Left colon (tissue), 2 donors: Measurements from ENCODE around the gene DNAJB14. TPM values are rescaled to one million over a fixed set of nuclear protein-coding genes. Genes with fewer than 3 reads are reported as not detected.

ENCODE experiments used
- ATAC-seq: fragments of 200-7000 bp; cut with Tn5 transposase; one replicate; pipeline ENCODE4 v1.9.1; 2020; ENCODE audit warnings: mild to moderate bottlenecking, moderate library complexity
- DNase-seq, 2 donors: peaks; one replicate each; pipeline ENCODE4 v3.0.0-alpha.2; 2020
- intact Hi-C, 2 donors: fragments of 100-400 bp; cut with DNase I in 1 of 2; cut with micrococcal nuclease in 1 of 2; formaldehyde crosslinking; loops; one replicate each; pipeline versions ENCODE4 v1.11.2 to v1.14.0; 2022; cut with DNase I, micrococcal nuclease
- total RNA-seq, 2 donors: library from RNA; stranded (reverse); fragmentation: NEBNext Ultra II Directional; extraction: Animal tissue kit (Norgen Biotek cat#: 25700); gene quantifications; one replicate each; pipeline ENCODE4 v1.2.1, GENCODE V29; 2021
- donor health status: DM: no; HTN: no; CAD: no.
- donor health status: DM: yes; HTN: yes; CAD: no.

Gene DNAJB14
- total RNA-seq, 2 donors from 2014 or later, result 56.2 to 58.1 TPM

- DNase-seq (no peak), ATAC-seq (no peak)
- intact Hi-C loops, result no loop called here
These were observed 98.9 kb downstream of the DNAJB14 start for GRCh38 chr4:99847362-99847976.

GRCh38 chr4:99846891-99847290, 99.5 kb downstream of the DNAJB14 start:
- DNase-seq, result no peak
- ATAC-seq, result no peak

More at GRCh38 chr4:99846891-99847290, 99.5 kb downstream of the DNAJB14 start:
- intact Hi-C loops, result no loop called here

Other genes with a start within 250 kb of the DNAJB14 start
- 1 to 10 TPM; 2.0 to 3.4 TPM for gene DAPP1, start 129.8 kb downstream of the DNAJB14 start, total RNA-seq
- 10 to 100 TPM; 51.2 to 70.9 TPM for gene LAMTOR3, start 52.2 kb downstream of the DNAJB14 start, total RNA-seq
- gene H2AZ1, start 3.7 kb upstream of the DNAJB14 start, total RNA-seq, result 100 to 1,000 TPM; 140 to 165 TPM
- gene DDIT4L, start 243.8 kb upstream of the DNAJB14 start, total RNA-seq, result under 1 TPM in 1 of 2 donors, not detected in 1; 0.64 TPM